Vagina (tissue), 2 donors: Measurements from ENCODE around the gene RBM26. TPM values are rescaled to one million over a fixed set of nuclear protein-coding genes. Genes with fewer than 3 reads are reported as not detected.

ENCODE experiments used
- DNase-seq, 2 donors: peaks; one replicate each; pipeline ENCODE4 v3.0.0-alpha.2; 2017; ENCODE audit errors: extremely low spot score in 2 of 2
- H3K27ac ChIP-seq: fragments of 200-600 bp; sonication (generic); one replicate; pipeline ENCODE4 v1.5.1; 2019
- H3K27me3 ChIP-seq: fragments of 200-600 bp; sonication (generic); one replicate; pipeline ENCODE4 v1.5.1; 2019
- H3K36me3 ChIP-seq, 2 donors: fragments of 200-600 bp; sonication (generic); one replicate each; pipeline ENCODE4 v1.5.1; 2017 to 2019
- H3K4me1 ChIP-seq: fragments of 200-600 bp; sonication (generic); one replicate; pipeline ENCODE4 v1.5.1; 2019
- H3K4me3 ChIP-seq, 2 donors: fragments of 200-600 bp; sonication (generic); 1 replicate in 1 of 2; 2 replicates in 1 of 2; pipeline ENCODE4 v1.5.1; 2016 to 2019
- H3K9me3 ChIP-seq: fragments of 200-600 bp; sonication (generic); one replicate; pipeline ENCODE4 v1.5.1; 2019
- CTCF ChIP-seq, 3 experiments: fragments of 450-650 bp in 2 of 3; fragments of 200-600 bp in 1 of 3; sonication (generic) in 1 of 3; IDR thresholded peaks; one replicate each; pipeline ENCODE4 v1.5.1; 2017 to 2019; ENCODE audit warnings: antibody characterized with exemption in 3 of 3, mild to moderate bottlenecking in 2 of 3, moderate library complexity in 2 of 3
- POLR2A ChIP-seq, 2 donors: fragments of 450-650 bp; IDR thresholded peaks; one replicate each; pipeline ENCODE4 v1.6.1; 2017; ENCODE audit warnings: antibody characterized with exemption in 2 of 2, mild to moderate bottlenecking in 2 of 2, moderate library complexity in 2 of 2
- POLR2AphosphoS5 ChIP-seq, 2 donors: sonication (generic); formaldehyde crosslinking; IDR thresholded peaks; one replicate each; pipeline ENCODE4 v1.9.0; 2017; ENCODE audit warnings: antibody characterized with exemption in 2 of 2, mild to moderate bottlenecking in 2 of 2, low read depth in 1 of 2; ENCODE audit not compliant: insufficient read depth in 1 of 2
- intact Hi-C: fragments of 100-400 bp; cut with DNase I; formaldehyde crosslinking; loops from one replicate; pipeline ENCODE4 v1.15.1; 2023
- total RNA-seq: library from RNA; depleted of rRNA; stranded (reverse); fragments of >200 nt; gene quantifications from one replicate; pipeline ENCODE4 v1.2.3, GENCODE V29; 2016

Gene RBM26
- total RNA-seq, 1 donor from 2014 or later, result 29.0 TPM

GRCh38 chr13:79404985-79405384, 1.1 kb downstream of the RBM26 start:
- Histone ChIP-seq H3K27me3 (no peaks in the 10 kb centered on the region), H3K27ac (peak overlapping the region; percentile 98), H3K9me3 (no peaks in the 10 kb centered on the region), H3K36me3 (no peaks in the 10 kb centered on the region), H3K4me1 (peaks cover 53% of the 10 kb centered on the region), H3K4me3 (peak overlapping the region; percentile 95 to 97)
- DNase-seq, result no peak
- intact Hi-C loops, result no loop called here
- TF ChIP-seq CTCF (IDR thresholded peaks at IDR 0.05) (no peak), POLR2A (IDR thresholded peaks at IDR 0.05) (no peak), POLR2AphosphoS5 (IDR thresholded peaks at IDR 0.05; ENCODE audit: insufficient read depth in 1 of 2, low read depth in 1 of 2) (no peak)

GRCh38 chr13:79404361-79404760, 1.7 kb downstream of the RBM26 start:
- Histone ChIP-seq H3K9me3 (no peaks in the 10 kb centered on the region), H3K4me1 (peaks cover 58% of the 10 kb centered on the region), H3K36me3 (no peaks in the 10 kb centered on the region), H3K27ac (no peak overlapping the region), H3K4me3 (peak overlapping the region; percentile 95 to 97), H3K27me3 (no peaks in the 10 kb centered on the region)
- no peak for DNase-seq
- TF ChIP-seq POLR2AphosphoS5 (IDR thresholded peaks at IDR 0.05; ENCODE audit: insufficient read depth in 1 of 2, low read depth in 1 of 2), result no peak
- no peak for TF ChIP-seq POLR2A (IDR thresholded peaks at IDR 0.05)
- TF ChIP-seq CTCF (IDR thresholded peaks at IDR 0.05), result no peak
- intact Hi-C loops, result no loop called here

GRCh38 chr13:79403113-79403512, 2.9 kb downstream of the RBM26 start:
- Histone ChIP-seq H3K4me1 (peaks cover 68% of the 10 kb centered on the region), H3K36me3 (no peaks in the 10 kb centered on the region), H3K4me3 (peak overlapping the region in 1 of 2 donors; percentile 97), H3K9me3 (no peaks in the 10 kb centered on the region), H3K27me3 (no peaks in the 10 kb centered on the region), H3K27ac (no peak overlapping the region)
- intact Hi-C loops, result no loop called here
- DNase-seq, result no peak
- TF ChIP-seq CTCF (IDR thresholded peaks at IDR 0.05), result no peak
- TF ChIP-seq POLR2A (IDR thresholded peaks at IDR 0.05), result no peak
- TF ChIP-seq POLR2AphosphoS5 (IDR thresholded peaks at IDR 0.05; ENCODE audit: insufficient read depth in 1 of 2, low read depth in 1 of 2), result no peak

GRCh38 chr13:79402679-79403078, 3.4 kb downstream of the RBM26 start:
- Histone ChIP-seq H3K4me3 (no peak overlapping the region), H3K36me3 (no peaks in the 10 kb centered on the region), H3K27ac (no peak overlapping the region), H3K4me1 (peaks cover 70% of the 10 kb centered on the region), H3K27me3 (no peaks in the 10 kb centered on the region), H3K9me3 (no peaks in the 10 kb centered on the region)
- intact Hi-C loops, result no loop called here
- TF ChIP-seq POLR2AphosphoS5 (IDR thresholded peaks at IDR 0.05; ENCODE audit: insufficient read depth in 1 of 2, low read depth in 1 of 2) (no peak), POLR2A (IDR thresholded peaks at IDR 0.05) (no peak), CTCF (IDR thresholded peaks at IDR 0.05) (no peak)
- no peak for DNase-seq

GRCh38 chr13:79402074-79402635, 3.9 kb downstream of the RBM26 start:
- TF ChIP-seq CTCF (IDR thresholded peaks at IDR 0.05) (no peak), POLR2AphosphoS5 (IDR thresholded peaks at IDR 0.05; ENCODE audit: insufficient read depth in 1 of 2, low read depth in 1 of 2) (no peak), POLR2A (IDR thresholded peaks at IDR 0.05) (no peak)
- H3K4me1 ChIP-seq, result peaks cover 69% of the 10 kb centered on the region
- H3K9me3 ChIP-seq, result no peaks in the 10 kb centered on the region
- H3K27me3 ChIP-seq, result no peaks in the 10 kb centered on the region
- H3K36me3 ChIP-seq, result peaks cover 0 to under 1% of the 10 kb centered on the region in 2 donors
- intact Hi-C loops, result no loop called here
- H3K27ac ChIP-seq, result no peak overlapping the region
- H3K4me3 ChIP-seq, result no peak overlapping the region
- no peak for DNase-seq
